H1 (cell line): Measurements from ENCODE around the gene HACD1. TPM values are rescaled to one million over a fixed set of nuclear protein-coding genes. Genes with fewer than 3 reads are reported as not detected.
"Not testable (repeated sequence)": the region's sequence is repeated elsewhere in the genome, so short reads cannot be mapped to it uniquely, and the experiment has no call there.

ENCODE experiments used
- CTCF ChIA-PET: fragments of 300-600 bp; sonication (Branson Sonifier 250); formaldehyde crosslinking; loops from one replicate; lab custom pipeline; 2021; ENCODE audit not compliant: partially characterized antibody; lab: Charles Lee
- POLR2A ChIA-PET: fragments of 300-600 bp; sonication (Branson Sonifier 250); formaldehyde crosslinking; loops from one replicate; lab custom pipeline; 2021; ENCODE audit warnings: inconsistent platforms; ENCODE audit not compliant: partially characterized antibody; lab: Charles Lee
- DNase-seq, 2 experiments: peaks; one replicate each; pipeline versions ENCODE4 v3.0.0 to v3.0.0-alpha.2; 2010 to 2022; ENCODE audit warnings: low spot score in 2 of 2, low read depth in 1 of 2, mixed read lengths in 1 of 2
- FAIRE-seq: peaks from 2 replicates; lab custom pipeline; 2011; peaks lifted over from hg19 to GRCh38; lab: Jason Lieb, UNC
- H2AFZ ChIP-seq: 2 replicates; pipeline ENCODE4 v1.8.1; 2012; ENCODE audit warnings: low read length, inconsistent platforms
- H2AK5ac ChIP-seq: 2 replicates; pipeline ENCODE4 v1.6.1; 2013; ENCODE audit warnings: low read depth, low read length
- H2BK120ac ChIP-seq: replicated peaks from 2 replicates; pipeline ENCODE3; 2013; ENCODE audit warnings: low read depth, low read length, inconsistent platforms
- H2BK12ac ChIP-seq: 2 replicates; pipeline ENCODE4 v1.6.1; 2013; ENCODE audit warnings: low read depth, low read length
- H2BK15ac ChIP-seq: 2 replicates; pipeline ENCODE4 v1.6.1; 2013; ENCODE audit warnings: low read length
- H2BK20ac ChIP-seq: 2 replicates; pipeline ENCODE4 v1.6.1; 2013; ENCODE audit warnings: low read length
- H2BK5ac ChIP-seq: 2 replicates; pipeline ENCODE4 v1.6.1; 2013; ENCODE audit warnings: low read depth, low read length
- H3K14ac ChIP-seq: 2 replicates; pipeline ENCODE4 v1.6.1; 2013; ENCODE audit warnings: inconsistent platforms; ENCODE audit not compliant: insufficient read length
- H3K18ac ChIP-seq: 2 replicates; pipeline ENCODE4 v1.6.1; 2013; ENCODE audit warnings: low read length; ENCODE audit errors: extremely low read depth
- H3K23ac ChIP-seq: 2 replicates; pipeline ENCODE4 v1.6.1; 2013; ENCODE audit warnings: inconsistent platforms; ENCODE audit not compliant: insufficient read length
- H3K23me2 ChIP-seq: 2 replicates; pipeline ENCODE4 v1.6.1; 2013; ENCODE audit warnings: low read depth, low read length
- H3K27ac ChIP-seq: 2 replicates; pipeline ENCODE4 v1.6.1; 2011; ENCODE audit warnings: low read depth, low read length, inconsistent platforms
- H3K27me3 ChIP-seq, 4 experiments: replicated peaks in 1 of 4; 1 replicate in 1 of 4; 2 replicates in 3 of 4; pipeline versions ENCODE4 v1.6.1 to v1.8.1; 2011 to 2013; ENCODE audit warnings: low read length in 3 of 4, mild to moderate bottlenecking in 3 of 4, inconsistent platforms in 2 of 4, mixed read lengths in 2 of 4, moderate library complexity in 1 of 4; ENCODE audit not compliant: control insufficient read depth in 3 of 4, insufficient read depth in 3 of 4; ENCODE audit errors: extremely low read depth in 1 of 4
- H3K36me3 ChIP-seq, 4 experiments: 2 replicates each; pipeline versions ENCODE4 v1.6.1 to v1.8.1; 2011 to 2013; ENCODE audit warnings: mild to moderate bottlenecking in 4 of 4, low read length in 3 of 4, moderate library complexity in 2 of 4, control low read depth in 1 of 4, inconsistent platforms in 1 of 4; ENCODE audit not compliant: insufficient read depth in 4 of 4, control insufficient read depth in 2 of 4
- H3K4ac ChIP-seq: replicated peaks from 2 replicates; pipeline ENCODE3; 2013; ENCODE audit warnings: low read length, low read depth, mixed read lengths, inconsistent platforms; ENCODE audit not compliant: insufficient read length
- H3K4me1 ChIP-seq, 4 experiments: replicated peaks in 1 of 4; 1 replicate in 1 of 4; 2 replicates in 3 of 4; pipeline versions ENCODE4 v1.6.1 to v1.8.1; 2011 to 2013; ENCODE audit warnings: low read length in 3 of 4, inconsistent platforms in 2 of 4, mixed read lengths in 1 of 4; ENCODE audit not compliant: insufficient read depth in 4 of 4, control insufficient read depth in 3 of 4
- H3K4me2 ChIP-seq, 2 experiments: 2 replicates each; pipeline versions ENCODE4 v1.6.1 to v1.8.1; 2011 to 2013; ENCODE audit warnings: low read depth in 2 of 2, low read length in 2 of 2, control low read depth in 1 of 2, inconsistent platforms in 1 of 2, mild to moderate bottlenecking in 1 of 2; ENCODE audit not compliant: insufficient read depth in 1 of 2
- H3K4me3 ChIP-seq, 4 experiments: fragments of 200-600, 300-600 bp in 1 of 4; sonication (generic), shearing (Covaris generic), sonication (Bioruptor Twin) in 1 of 4; 2 replicates each; pipeline versions ENCODE4 v1.5.1 to v1.8.1; 2011 to 2016; ENCODE audit warnings: low read length in 4 of 4, low read depth in 3 of 4, control low read depth in 2 of 4, inconsistent platforms in 2 of 4, mild to moderate bottlenecking in 2 of 4, mixed read lengths in 1 of 4, moderate library complexity in 1 of 4; ENCODE audit not compliant: insufficient read depth in 2 of 4; ENCODE audit errors: extremely low read depth in 1 of 4
- H3K56ac ChIP-seq: replicated peaks from 2 replicates; pipeline ENCODE3; 2013; ENCODE audit warnings: low read depth, mild to moderate bottlenecking, mixed read lengths, low read length, inconsistent platforms; ENCODE audit not compliant: insufficient read length
- H3K79me1 ChIP-seq: 2 replicates; pipeline ENCODE4 v1.6.1; 2013; ENCODE audit warnings: low read depth, low read length, control low read depth
- H3K79me2 ChIP-seq, 2 experiments: 2 replicates each; pipeline versions ENCODE4 v1.6.1 to v1.8.1; 2012 to 2013; ENCODE audit warnings: low read length in 2 of 2, mild to moderate bottlenecking in 2 of 2, inconsistent platforms in 1 of 2; ENCODE audit not compliant: insufficient read depth in 2 of 2, control insufficient read depth in 1 of 2
- H3K9ac ChIP-seq, 4 experiments: replicated peaks in 1 of 4; 1 replicate in 1 of 4; 2 replicates in 3 of 4; pipeline versions ENCODE4 v1.6.1 to v1.8.1; 2011 to 2013; ENCODE audit warnings: low read depth in 3 of 4, low read length in 3 of 4, control low read depth in 2 of 4, mild to moderate bottlenecking in 2 of 4, moderate library complexity in 2 of 4, inconsistent platforms in 1 of 4; ENCODE audit errors: extremely low read depth in 1 of 4
- H3K9me3 ChIP-seq, 2 experiments: 2 replicates each; pipeline versions ENCODE4 v1.6.1 to v1.8.1; 2012 to 2013; ENCODE audit warnings: mild to moderate bottlenecking in 2 of 2, moderate library complexity in 2 of 2, control low read depth in 1 of 2, inconsistent platforms in 1 of 2, low read depth in 1 of 2, low read length in 1 of 2, mixed read lengths in 1 of 2; ENCODE audit not compliant: insufficient read depth in 2 of 2
- H4K20me1 ChIP-seq, 2 experiments: replicated peaks in 1 of 2; 2 replicates each; pipeline versions ENCODE3 to v1.8.1; 2011 to 2013; ENCODE audit warnings: inconsistent platforms in 2 of 2, low read length in 2 of 2, mild to moderate bottlenecking in 1 of 2; ENCODE audit not compliant: insufficient read depth in 2 of 2, control insufficient read depth in 1 of 2
- H4K5ac ChIP-seq: 2 replicates; pipeline ENCODE4 v1.6.1; 2013; ENCODE audit warnings: low read length, low read depth, mixed read lengths, inconsistent platforms; ENCODE audit not compliant: insufficient read length
- H4K8ac ChIP-seq: 2 replicates; pipeline ENCODE4 v1.8.0; 2013; ENCODE audit warnings: mild to moderate bottlenecking, moderate library complexity, low read length, inconsistent platforms; ENCODE audit not compliant: insufficient read depth; ENCODE audit errors: extremely low read depth
- H4K91ac ChIP-seq: replicated peaks from 2 replicates; pipeline ENCODE3; 2013; ENCODE audit warnings: low read length, mixed read lengths, inconsistent platforms; ENCODE audit not compliant: insufficient read length
- CBX8 ChIP-seq: fragments of 300-800, 300-1000 bp; sonication (generic); IDR thresholded peaks from 2 replicates; pipeline ENCODE4 v1.7.1; 2016; ENCODE audit warnings: low read depth, low read length, borderline replicate concordance
- MAFK ChIP-seq: IDR thresholded peaks from 2 replicates; pipeline ENCODE4 v1.6.1; 2012; ENCODE audit warnings: low read depth, mild to moderate bottlenecking, improper control_type of control experiment, low read length
- WGBS, 2 experiments: shearing (Covaris generic) in 1 of 2; methylation state at CpG; one replicate each; pipeline versions ENCODE4 v1.1.6 to v1.1.7; 2013 to 2015; ENCODE audit warnings: low lambda C conversion rate in 2 of 2, mixed read lengths in 2 of 2, inconsistent platforms in 1 of 2, low coverage in 1 of 2, missing lambda C conversion rate in 1 of 2; ENCODE audit not compliant: insufficient replicate concordance in 2 of 2, insufficient coverage in 1 of 2, insufficient read length in 1 of 2; ENCODE audit errors: extremely low coverage in 1 of 2, missing lambda C conversion rate in 1 of 2; 5-methylcytosine and 5-hydroxymethylcytosine counted together
- polyA plus RNA-seq, 7 experiments: library from polyadenylated mRNA; depleted of rRNA in 3 of 7; stranded (reverse) in 5 of 7; unstranded in 2 of 7; fragments of >200 nt in 5 of 7; fragments of 200-250 nt in 2 of 7; gene quantifications; 1 replicate in 5 of 7; 2 replicates in 1 of 7; 4 replicates in 1 of 7; pipeline versions ENCODE4 v1.2.1 to v1.2.3, GENCODE V29; 2011 to 2013; ENCODE audit warnings: missing spikeins in 2 of 7, mixed read lengths in 2 of 7
- total RNA-seq: library from RNA; stranded (reverse); fragmentation: NEBNext Ultra II Directional; extraction: Animal tissue kit (Norgen Biotek cat#: 25700); gene quantifications from 2 replicates; pipeline ENCODE4 v1.2.1, GENCODE V29; 2021

HACD1 gene
- total and polyA plus RNA-seq, 2 of the 8 experiments (the other 6 are each of a cell fraction or from before 2014, with no cell fraction given) = 18.7 to 30.8 TPM

- no peak for TF ChIP-seq CBX8
- TF ChIP-seq MAFK = peak; percentile 99
- no peaks in the 10 kb centered on the region for H3K36me3 ChIP-seq
- no peak overlapping the region for H2BK12ac ChIP-seq
- H3K14ac ChIP-seq = no peak overlapping the region
- H2AFZ ChIP-seq = no peak overlapping the region
- H4K91ac ChIP-seq = no peak overlapping the region
- CTCF ChIA-PET = interaction anchor here (0.6 kb wide), 2 partner anchors 224 to 511 kb away, joined by 3 to 4 read pairs; no protein-coding TSS in a partner anchor
- no peaks in the 10 kb centered on the region for H3K23me2 ChIP-seq
- H3K27me3 ChIP-seq = no peaks in the 10 kb centered on the region
- POLR2A ChIA-PET = interaction anchor here (1.3 kb wide), 1 partner anchor 10 kb away, joined by 7 read pairs; the partner anchor contains the start of gene STAM
- 74% methylated on average over 1 of the region's 1 CpG; no CpG with 5 or more reads in 1 of the 2 experiments for WGBS, 2 experiments
- no peaks in the 10 kb centered on the region for H3K4me1 ChIP-seq
- no peak overlapping the region for H3K4me3 ChIP-seq
- no peak for FAIRE-seq
- H3K23ac ChIP-seq = no peak overlapping the region
- H3K18ac ChIP-seq = no peak overlapping the region
- H3K9me3 ChIP-seq = peaks cover 0 to 4% of the 10 kb centered on the region in 2 experiments; a peak in 1 of 4 replicates
- no peak overlapping the region for H2BK20ac ChIP-seq
- no peak overlapping the region for H2BK15ac ChIP-seq
- no peak overlapping the region for H3K4ac ChIP-seq
- no peak overlapping the region for H3K4me2 ChIP-seq
- H3K9ac ChIP-seq = no peak overlapping the region
- no peak overlapping the region for H3K56ac ChIP-seq
- no peak overlapping the region for H4K8ac ChIP-seq
- no peak for DNase-seq
- no peak overlapping the region for H2BK120ac ChIP-seq
- H4K5ac ChIP-seq = no peak overlapping the region
- H2AK5ac ChIP-seq = no peak overlapping the region
- H3K79me2 ChIP-seq = no peaks in the 10 kb centered on the region
- no peaks in the 10 kb centered on the region for H4K20me1 ChIP-seq
- H3K27ac ChIP-seq = no peak overlapping the region
- no peaks in the 10 kb centered on the region for H3K79me1 ChIP-seq
- no peak overlapping the region for H2BK5ac ChIP-seq
Measured at GRCh38 chr10:17633353-17633752, 16.2 kb upstream of the HACD1 start.

GRCh38 chr10:17632590-17632989 is 15.4 kb upstream of the HACD1 start:
- CTCF ChIA-PET, H2BK5ac ChIP-seq, H4K20me1 ChIP-seq, H2BK15ac ChIP-seq, H3K79me1 ChIP-seq, H3K9ac ChIP-seq, H3K36me3 ChIP-seq, H3K4ac ChIP-seq, H3K4me1 ChIP-seq, H3K23me2 ChIP-seq, H3K18ac ChIP-seq, H2AFZ ChIP-seq, H2BK20ac ChIP-seq, H3K4me3 ChIP-seq, H3K9me3 ChIP-seq, H2BK12ac ChIP-seq, FAIRE-seq, H3K27ac ChIP-seq, H2BK120ac ChIP-seq, H3K14ac ChIP-seq, H3K4me2 ChIP-seq, POLR2A ChIA-PET, H3K23ac ChIP-seq, H3K79me2 ChIP-seq, H2AK5ac ChIP-seq, H3K56ac ChIP-seq, H4K91ac ChIP-seq, H3K27me3 ChIP-seq, DNase-seq, H4K8ac ChIP-seq, H4K5ac ChIP-seq: not testable (repeated sequence)
- 94% methylated on average over 7 of the region's 8 CpGs; no CpG with 5 or more reads in 1 of the 2 experiments for WGBS, 2 experiments
